Retinal pigment epithelial cell (primary cell): Measurements from ENCODE around the gene TMEM163.

Experiments
- DNase-seq: peaks from one replicate; pipeline ENCODE4 v3.0.0-alpha.2; 2010; ENCODE audit warnings: low read depth
- H3K4me3 ChIP-seq: 2 replicates; pipeline ENCODE4 v1.5.1; 2011; ENCODE audit warnings: mild to moderate bottlenecking, low read length, control low read depth, moderate library complexity
- CTCF ChIP-seq: conservative IDR thresholded peaks from 2 replicates; pipeline ENCODE4 v1.5.1; 2011; ENCODE audit warnings: low read depth, low read length, control low read depth, inconsistent platforms

Gene TMEM163

GRCh38 chr2:134738141-134738870 is 19.5 kb upstream of the TMEM163 start:
- no peak overlapping the region for H3K4me3 ChIP-seq
- peak; percentile 18 for DNase-seq
- no peak for TF ChIP-seq CTCF

GRCh38 chr2:134737671-134738070 is 18.9 kb upstream of the TMEM163 start:
- no peak for DNase-seq
- no peak overlapping the region for H3K4me3 ChIP-seq
- TF ChIP-seq CTCF = no peak

- no peak overlapping the region for H3K4me3 ChIP-seq
- DNase-seq = peak; percentile 78
- TF ChIP-seq CTCF = no peak
These were observed 17.5 kb upstream of the TMEM163 start for GRCh38 chr2:134736167-134736880.

DNA sequence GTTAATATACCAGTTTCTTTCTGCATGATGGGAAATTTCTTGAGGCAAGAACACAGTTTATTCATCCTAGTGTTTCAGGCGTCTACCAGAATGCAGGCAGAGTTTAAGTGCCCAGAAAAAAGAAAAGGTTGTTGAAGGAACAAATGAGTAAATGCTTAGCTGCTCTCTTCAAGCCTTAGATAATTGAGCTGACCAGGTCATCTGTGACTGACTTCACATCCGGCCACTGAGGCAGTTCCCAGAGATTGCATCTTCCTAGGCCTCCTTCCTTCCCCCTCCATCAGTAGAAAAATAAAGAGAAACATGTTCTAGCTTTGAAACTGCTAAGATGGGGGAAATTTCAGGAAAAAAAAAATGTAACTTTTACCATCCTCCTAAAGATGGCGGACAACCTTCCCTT is 9.4 kb upstream of the TMEM163 start:
- H3K4me3 ChIP-seq = no peak overlapping the region
- no peak for TF ChIP-seq CTCF
- no peak for DNase-seq

- no peak overlapping the region for H3K4me3 ChIP-seq
- DNase-seq = peak; percentile 56
- TF ChIP-seq CTCF = no peak
These were observed 8.6 kb upstream of the TMEM163 start for GRCh38 chr2:134727385-134727784.

GRCh38 chr2:134726645-134727044 is 7.8 kb upstream of the TMEM163 start:
- no peak for TF ChIP-seq CTCF
- no peak overlapping the region for H3K4me3 ChIP-seq
- DNase-seq = no peak

GRCh38 chr2:134725876-134726275 is 7.1 kb upstream of the TMEM163 start:
- no peak for TF ChIP-seq CTCF
- DNase-seq = no peak

More at GRCh38 chr2:134725876-134726275, 7.1 kb upstream of the TMEM163 start:
- H3K4me3 ChIP-seq = no peak overlapping the region
